ENCODE measurements around the gene ARHGEF12. TPM values are rescaled to one million over a fixed set of nuclear protein-coding genes. Genes with fewer than 3 reads are reported as not detected.

The ARHGEF12 gene
- total and polyA plus RNA-seq, 8 donors, result 13.8 to 74.7 (median 38.4) TPM

DNA sequence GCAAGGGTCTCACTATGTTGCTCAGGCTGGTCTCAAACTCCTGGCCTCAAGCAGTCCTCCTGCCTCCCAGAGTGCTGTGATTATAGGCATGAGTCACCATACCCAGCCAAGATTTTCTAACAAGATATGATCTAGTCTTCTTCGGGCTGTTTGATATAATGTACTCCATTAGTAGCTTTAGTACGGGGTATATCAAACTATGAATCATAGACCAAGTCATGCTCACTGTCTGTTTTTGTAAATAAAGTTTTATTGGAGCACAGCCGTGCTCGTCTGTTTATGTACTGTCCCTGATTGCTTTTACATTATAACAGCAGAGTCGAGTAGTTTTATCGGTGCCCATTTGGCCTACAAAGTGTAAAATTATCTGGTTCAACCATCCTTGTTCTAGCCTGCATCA, 131.4 kb downstream of the ARHGEF12 start:
- TF ChIP-seq, protein P1, sequence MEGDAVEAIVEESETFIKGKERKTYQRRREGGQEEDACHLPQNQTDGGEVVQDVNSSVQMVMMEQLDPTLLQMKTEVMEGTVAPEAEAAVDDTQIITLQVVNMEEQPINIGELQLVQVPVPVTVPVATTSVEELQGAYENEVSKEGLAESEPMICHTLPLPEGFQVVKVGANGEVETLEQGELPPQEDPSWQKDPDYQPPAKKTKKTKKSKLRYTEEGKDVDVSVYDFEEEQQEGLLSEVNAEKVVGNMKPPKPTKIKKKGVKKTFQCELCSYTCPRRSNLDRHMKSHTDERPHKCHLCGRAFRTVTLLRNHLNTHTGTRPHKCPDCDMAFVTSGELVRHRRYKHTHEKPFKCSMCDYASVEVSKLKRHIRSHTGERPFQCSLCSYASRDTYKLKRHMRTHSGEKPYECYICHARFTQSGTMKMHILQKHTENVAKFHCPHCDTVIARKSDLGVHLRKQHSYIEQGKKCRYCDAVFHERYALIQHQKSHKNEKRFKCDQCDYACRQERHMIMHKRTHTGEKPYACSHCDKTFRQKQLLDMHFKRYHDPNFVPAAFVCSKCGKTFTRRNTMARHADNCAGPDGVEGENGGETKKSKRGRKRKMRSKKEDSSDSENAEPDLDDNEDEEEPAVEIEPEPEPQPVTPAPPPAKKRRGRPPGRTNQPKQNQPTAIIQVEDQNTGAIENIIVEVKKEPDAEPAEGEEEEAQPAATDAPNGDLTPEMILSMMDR (IDR thresholded peaks at IDR 0.05), result no peak
- Histone ChIP-seq H3K9me3 (no peaks in the 10 kb centered on the region), H3K4me1 (no peaks in the 10 kb centered on the region), H3K27me3 (no peaks in the 10 kb centered on the region), H3K36me3 (peaks cover 0 to 41% (median 16%) of the 10 kb centered on the region in 3 donors), H3K27ac (no peak overlapping the region), H3K4me3 (no peak overlapping the region)
- DNase-seq (no peak), FAIRE-seq (no peak), ATAC-seq (no peak)
- 95 to 97% methylated on average over 6 of the region's 6 CpGs for WGBS, 2 donors
- intact Hi-C loops (cut with DNase I), result no loop called here

DNA sequence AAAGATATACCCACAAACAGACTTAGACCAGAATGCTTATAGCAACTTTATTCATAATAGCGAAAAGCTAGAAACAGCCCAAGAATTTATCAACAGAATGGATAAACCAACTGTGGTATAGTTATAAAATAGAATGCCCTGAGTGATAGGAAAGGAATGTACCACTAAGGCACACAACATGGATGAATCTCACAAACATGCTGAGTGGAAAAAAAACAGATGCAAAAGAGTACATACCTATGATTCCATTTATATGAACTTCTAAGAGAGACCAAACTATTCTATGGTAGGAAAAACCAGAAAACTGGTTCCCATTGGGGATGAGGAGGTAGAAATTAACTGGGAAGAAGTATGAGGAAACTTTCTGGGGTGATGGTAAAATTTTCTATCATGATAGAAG, 134.9 kb downstream of the ARHGEF12 start:
- FAIRE-seq (no peak), ATAC-seq (no peak), DNase-seq (no peak)
- no peaks in the 10 kb centered on the region for H3K9me3 ChIP-seq
- peaks cover 0 to 40% (median 5%) of the 10 kb centered on the region in 3 donors for H3K36me3 ChIP-seq
- no peak overlapping the region for H3K4me3 ChIP-seq
- H3K4me1 ChIP-seq, result no peaks in the 10 kb centered on the region
- H3K27me3 ChIP-seq, result no peaks in the 10 kb centered on the region
- WGBS, 2 donors, result 93 to 98% methylated on average over 1 of the region's 1 CpG
- no peak overlapping the region for H3K27ac ChIP-seq
- intact Hi-C loops (cut with DNase I), result no loop called here
- TF ChIP-seq, protein P1 (IDR thresholded peaks at IDR 0.05), result no peak

DNA sequence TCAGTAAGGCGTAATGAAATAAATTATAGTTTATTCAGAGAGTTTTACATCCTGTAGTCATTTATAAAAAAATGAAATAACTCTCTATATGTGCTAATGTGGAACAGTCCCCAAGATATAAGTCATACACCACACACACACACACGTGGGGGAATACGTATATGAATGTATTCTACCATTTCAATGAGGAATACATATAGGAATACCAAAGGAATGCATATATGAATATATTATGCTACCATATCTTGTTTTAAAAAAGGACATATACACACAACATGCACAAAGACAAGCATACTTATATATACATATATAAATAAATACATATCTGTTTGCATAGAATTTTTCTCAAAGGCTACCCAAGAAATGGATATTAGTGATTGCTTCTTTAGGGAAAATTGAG, 135.8 kb downstream of the ARHGEF12 start:
- no peaks in the 10 kb centered on the region for H3K9me3 ChIP-seq
- intact Hi-C loops (cut with DNase I), result no loop called here
- peaks cover 0 to 44% (median 5%) of the 10 kb centered on the region in 3 donors for H3K36me3 ChIP-seq
- TF ChIP-seq, protein P1 (IDR thresholded peaks at IDR 0.05), result no peak
- H3K27me3 ChIP-seq, result no peaks in the 10 kb centered on the region
- H3K4me1 ChIP-seq, result no peaks in the 10 kb centered on the region
- no peak for ATAC-seq
- no peak for DNase-seq
- no peak overlapping the region for H3K27ac ChIP-seq
- WGBS, 2 donors, result 92 to 96% methylated on average over 3 of the region's 3 CpGs
- no peak overlapping the region for H3K4me3 ChIP-seq
- FAIRE-seq, result no peak

DNA sequence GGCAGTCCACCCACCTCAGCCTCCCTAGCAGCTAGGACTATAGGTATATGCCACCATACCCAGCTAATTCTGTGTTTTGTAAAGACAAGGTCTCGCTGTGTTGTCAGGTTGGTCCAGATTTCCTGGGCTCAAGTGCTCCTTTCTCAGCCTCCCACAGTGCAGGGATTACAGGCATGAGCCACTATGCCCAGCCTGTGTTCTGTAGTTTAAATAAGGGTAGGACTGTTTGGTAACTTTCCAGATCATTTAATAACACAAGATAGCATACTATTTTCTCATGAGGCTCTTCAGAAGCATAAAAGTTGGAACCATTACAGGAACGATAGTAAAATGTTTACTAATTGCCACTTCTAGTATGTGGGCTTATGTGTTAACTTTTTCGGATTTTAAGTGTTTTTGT, 137.3 kb downstream of the ARHGEF12 start:
- WGBS, 2 donors, result 86 to 91% methylated on average over 3 of the region's 3 CpGs
- no peak overlapping the region for H3K27ac ChIP-seq
- H3K4me1 ChIP-seq, result no peaks in the 10 kb centered on the region
- intact Hi-C loops (cut with DNase I), result no loop called here
- no peak for DNase-seq
- no peak for ATAC-seq
- peaks cover 2 to 45% (median 5%) of the 10 kb centered on the region in 3 donors for H3K36me3 ChIP-seq
- H3K4me3 ChIP-seq, result no peak overlapping the region
- H3K27me3 ChIP-seq, result no peaks in the 10 kb centered on the region
- no peak for FAIRE-seq
- H3K9me3 ChIP-seq, result no peaks in the 10 kb centered on the region
- TF ChIP-seq, protein P1 (IDR thresholded peaks at IDR 0.05), result no peak

DNA sequence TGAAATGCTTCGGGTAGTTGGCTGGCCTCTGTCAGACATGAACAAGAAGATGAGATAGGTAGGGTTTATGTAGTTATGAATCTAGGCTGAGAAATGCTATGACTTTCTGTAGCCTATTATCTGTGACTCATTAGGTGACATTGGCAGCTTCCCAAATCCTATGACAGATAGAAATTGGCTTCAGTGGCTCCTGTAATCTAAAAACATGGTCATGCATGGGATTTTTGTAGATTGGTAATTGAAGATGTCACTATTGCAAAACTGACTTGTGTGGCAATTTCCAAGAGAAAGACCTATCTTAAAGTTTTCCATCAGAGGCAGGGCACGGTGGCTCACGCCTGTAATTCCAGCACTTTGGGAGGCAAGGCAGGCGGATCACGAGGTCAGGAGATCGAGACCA, 145.9 kb downstream of the ARHGEF12 start:
- no peaks in the 10 kb centered on the region for H3K27me3 ChIP-seq
- peaks cover 3 to 49% (median 4%) of the 10 kb centered on the region in 3 donors for H3K36me3 ChIP-seq
- H3K9me3 ChIP-seq, result no peaks in the 10 kb centered on the region
- no peak overlapping the region for H3K27ac ChIP-seq
- no peak overlapping the region for H3K4me3 ChIP-seq
- no peaks in the 10 kb centered on the region for H3K4me1 ChIP-seq
- ATAC-seq (peak in 3 of 4 donors; percentile 44 to 73 (median 55)), FAIRE-seq (no peak), DNase-seq (no peak)
- 89 to 95% methylated on average over 6 of the region's 6 CpGs for WGBS, 2 donors
- TF ChIP-seq, protein P1 (IDR thresholded peaks at IDR 0.05), result no peak
- intact Hi-C loops (cut with DNase I), result no loop called here

Data from pancreas (tissue), 10 donors.